ENCODE data around the gene WDR3. TPM values are rescaled to one million over a fixed set of nuclear protein-coding genes. Genes with fewer than 3 reads are reported as not detected.

Gene WDR3
- total RNA-seq: 10 to 100 TPM; 27.8 to 38.5 TPM

- ATAC-seq (peak; percentile 94), DNase-seq (peak; percentile 98)
- no peaks in the 10 kb centered on the region for H3K27me3 Mint-ChIP-seq
- H3K9me3 Mint-ChIP-seq (ENCODE audit: low read depth): no peaks in the 10 kb centered on the region
- peaks cover 48% of the 10 kb centered on the region for H3K4me1 Mint-ChIP-seq
- CTCF ChIA-PET: interaction anchor here (1.0 to 2.9 kb wide), 3 partner anchors 10 to 394 kb away, joined by 3 to 16 read pairs (median 3); no protein-coding TSS in a partner anchor
- H3K4me3 Mint-ChIP-seq: peak within 1 kb of the TSS; percentile 88
- H3K36me3 Mint-ChIP-seq: peaks cover 15% of the 10 kb centered on the region
- peak within 1 kb of the TSS; percentile 87 for H3K27ac Mint-ChIP-seq
Measured at GRCh38 chr1:117929343-117930172, at the start of gene WDR3, which contains the start of gene GDAP2. Gene WDR3 (plus strand): TSS chr1:117929739. CDS start chr1:117933320, 3,581 bp downstream. Gene GDAP2 (minus strand): TSS chr1:117929621. CDS start chr1:117920357, 9,264 bp downstream.

- DNase-seq: no peak
- CTCF ChIA-PET: no interaction called here
- no peak overlapping the region for H3K27ac Mint-ChIP-seq
- no peak overlapping the region for H3K4me3 Mint-ChIP-seq
- no peaks in the 10 kb centered on the region for H3K9me3 Mint-ChIP-seq (ENCODE audit: low read depth)
- H3K36me3 Mint-ChIP-seq: peaks cover 6% of the 10 kb centered on the region
- H3K27me3 Mint-ChIP-seq: no peaks in the 10 kb centered on the region
- ATAC-seq: no peak
- H3K4me1 Mint-ChIP-seq: peaks cover 6% of the 10 kb centered on the region
Measured at GRCh38 chr1:117883616-117884015, 45.9 kb upstream of the WDR3 start.

GRCh38 chr1:117886101-117886795, 43.3 kb upstream of the WDR3 start:
- no peaks in the 10 kb centered on the region for H3K9me3 Mint-ChIP-seq (ENCODE audit: low read depth)
- CTCF ChIA-PET: interaction anchor here (1.0 kb wide), 1 partner anchor 10 kb away, joined by 3 read pairs; no protein-coding TSS in a partner anchor
- H3K36me3 Mint-ChIP-seq: peaks cover 4% of the 10 kb centered on the region
- peaks cover 6% of the 10 kb centered on the region for H3K4me1 Mint-ChIP-seq
- DNase-seq (no peak), ATAC-seq (no peak)
- H3K27me3 Mint-ChIP-seq: no peaks in the 10 kb centered on the region
- no peak overlapping the region for H3K4me3 Mint-ChIP-seq
- no peak overlapping the region for H3K27ac Mint-ChIP-seq

- Mint-ChIP-seq H3K27me3 (no peaks in the 10 kb centered on the region), H3K9me3 (ENCODE audit: low read depth) (no peaks in the 10 kb centered on the region), H3K4me1 (peaks cover 8% of the 10 kb centered on the region), H3K4me3 (no peak overlapping the region), H3K27ac (no peak overlapping the region), H3K36me3 (peaks cover 5% of the 10 kb centered on the region)
- CTCF ChIA-PET: no interaction called here
- DNase-seq (no peak), ATAC-seq (no peak)
Measured at GRCh38 chr1:117890452-117890851, 39.1 kb upstream of the WDR3 start.

- Mint-ChIP-seq H3K36me3 (peaks cover 4% of the 10 kb centered on the region), H3K27ac (no peak overlapping the region), H3K27me3 (no peaks in the 10 kb centered on the region), H3K9me3 (ENCODE audit: low read depth) (no peaks in the 10 kb centered on the region), H3K4me3 (no peak overlapping the region), H3K4me1 (peaks cover 4% of the 10 kb centered on the region)
- no peak for DNase-seq
- CTCF ChIA-PET: no interaction called here
- no peak for ATAC-seq
Measured at GRCh38 chr1:117892512-117892911, 37.0 kb upstream of the WDR3 start.

- peaks cover 4% of the 10 kb centered on the region for H3K4me1 Mint-ChIP-seq
- DNase-seq: no peak
- CTCF ChIA-PET: interaction anchor here (1.6 to 2.4 kb wide), 3 partner anchors 13 to 366 kb away, joined by 3 to 16 read pairs (median 13); partner anchors contain the start of genes GDAP2 and WDR3
- H3K9me3 Mint-ChIP-seq (ENCODE audit: low read depth): no peaks in the 10 kb centered on the region
- peaks cover 4% of the 10 kb centered on the region for H3K36me3 Mint-ChIP-seq
- no peak for ATAC-seq
- H3K27me3 Mint-ChIP-seq: no peaks in the 10 kb centered on the region
- H3K27ac Mint-ChIP-seq: no peak overlapping the region
- H3K4me3 Mint-ChIP-seq: no peak overlapping the region
Measured at GRCh38 chr1:117894078-117894477, 35.5 kb upstream of the WDR3 start.

- H3K27me3 Mint-ChIP-seq: no peaks in the 10 kb centered on the region
- no peak overlapping the region for H3K4me3 Mint-ChIP-seq
- no peaks in the 10 kb centered on the region for H3K9me3 Mint-ChIP-seq (ENCODE audit: low read depth)
- no peak overlapping the region for H3K27ac Mint-ChIP-seq
- peaks cover 4% of the 10 kb centered on the region for H3K36me3 Mint-ChIP-seq
- CTCF ChIA-PET: interaction anchor here (0.7 to 3.0 kb wide), 25 partner anchors 9 to 826 kb away, joined by 3 to 20 read pairs (median 4); partner anchors contain the start of genes GDAP2 and WDR3
- DNase-seq (peak; percentile 75), ATAC-seq (peak; percentile 80)
- peaks cover 8% of the 10 kb centered on the region for H3K4me1 Mint-ChIP-seq
Measured at GRCh38 chr1:117895482-117896114, 33.9 kb upstream of the WDR3 start.

GRCh38 chr1:117897551-117897950, 32.0 kb upstream of the WDR3 start:
- Mint-ChIP-seq H3K27me3 (no peaks in the 10 kb centered on the region), H3K27ac (no peak overlapping the region), H3K4me1 (peaks cover 8% of the 10 kb centered on the region), H3K9me3 (ENCODE audit: low read depth) (peaks cover 2% of the 10 kb centered on the region), H3K36me3 (peaks cover 14% of the 10 kb centered on the region), H3K4me3 (no peak overlapping the region)
- ATAC-seq (no peak), DNase-seq (no peak)
- CTCF ChIA-PET: no interaction called here

- Mint-ChIP-seq H3K4me3 (no peak overlapping the region), H3K27me3 (no peaks in the 10 kb centered on the region), H3K4me1 (peaks cover 8% of the 10 kb centered on the region), H3K27ac (no peak overlapping the region), H3K36me3 (peaks cover 28% of the 10 kb centered on the region), H3K9me3 (ENCODE audit: low read depth) (peaks cover 2% of the 10 kb centered on the region)
- CTCF ChIA-PET: interaction anchor here (1.3 kb wide), 1 partner anchor 146 kb away, joined by 3 read pairs; no protein-coding TSS in a partner anchor
- no peak for ATAC-seq
- DNase-seq: no peak
Measured at GRCh38 chr1:117899801-117900200, 29.7 kb upstream of the WDR3 start.

- Mint-ChIP-seq H3K27ac (no peak overlapping the region), H3K27me3 (no peaks in the 10 kb centered on the region)
Measured at GRCh38 chr1:117902944-117903343, 26.6 kb upstream of the WDR3 start.

GRCh38 chr1:117904485-117904884, 25.1 kb upstream of the WDR3 start:
- Mint-ChIP-seq H3K4me1 (peaks cover 4% of the 10 kb centered on the region), H3K4me3 (no peak overlapping the region), H3K27ac (no peak overlapping the region), H3K27me3 (no peaks in the 10 kb centered on the region), H3K36me3 (peaks cover 44% of the 10 kb centered on the region), H3K9me3 (ENCODE audit: low read depth) (peaks cover 2% of the 10 kb centered on the region)
- ATAC-seq (no peak), DNase-seq (no peak)
- CTCF ChIA-PET: no interaction called here

More at GRCh38 chr1:117902944-117903343, 26.6 kb upstream of the WDR3 start:
- CTCF ChIA-PET: no interaction called here
- DNase-seq: no peak
- Mint-ChIP-seq H3K4me1 (peaks cover 4% of the 10 kb centered on the region), H3K4me3 (no peak overlapping the region), H3K9me3 (ENCODE audit: low read depth) (peaks cover 2% of the 10 kb centered on the region), H3K36me3 (peaks cover 42% of the 10 kb centered on the region)
- ATAC-seq: no peak

GRCh38 chr1:117905019-117905418, 24.5 kb upstream of the WDR3 start:
- Mint-ChIP-seq H3K4me1 (peaks cover 3% of the 10 kb centered on the region), H3K27me3 (no peaks in the 10 kb centered on the region), H3K27ac (no peak overlapping the region), H3K36me3 (peaks cover 44% of the 10 kb centered on the region), H3K9me3 (ENCODE audit: low read depth) (peaks cover 2% of the 10 kb centered on the region), H3K4me3 (no peak overlapping the region)
- ATAC-seq (no peak), DNase-seq (no peak)
- CTCF ChIA-PET: interaction anchor here (1.0 kb wide), 1 partner anchor 9 kb away, joined by 3 read pairs; no protein-coding TSS in a partner anchor

- H3K4me3 Mint-ChIP-seq: no peak overlapping the region
- no peaks in the 10 kb centered on the region for H3K9me3 Mint-ChIP-seq (ENCODE audit: low read depth)
- no peak for ATAC-seq
- DNase-seq: no peak
- H3K27ac Mint-ChIP-seq: no peak overlapping the region
- H3K36me3 Mint-ChIP-seq: peaks cover 38% of the 10 kb centered on the region
- CTCF ChIA-PET: interaction anchor here (0.8 to 1.9 kb wide), 2 partner anchors 15 to 629 kb away, joined by 3 to 5 read pairs; no protein-coding TSS in a partner anchor
- peaks cover 6% of the 10 kb centered on the region for H3K4me1 Mint-ChIP-seq
- no peaks in the 10 kb centered on the region for H3K27me3 Mint-ChIP-seq
Measured at GRCh38 chr1:117911051-117911450, 18.5 kb upstream of the WDR3 start.
